Esophagus squamous epithelium (tissue), 5 donors: ENCODE data around the gene CCDC180. TPM values are rescaled to one million over a fixed set of nuclear protein-coding genes. Genes with fewer than 3 reads are reported as not detected.

Source experiments
- DNase-seq: peaks from one replicate; lab custom pipeline; 2025; lab: John Stamatoyannopoulos, UW
- H3K27ac ChIP-seq, 4 donors: fragments of 200-600 bp; sonication (generic); one replicate each; pipeline ENCODE4 v1.5.1; 2016 to 2019; ENCODE audit warnings: mild to moderate bottlenecking in 1 of 4
- H3K27me3 ChIP-seq, 4 donors: fragments of 200-600 bp; sonication (generic); 1 replicate in 3 of 4; 2 replicates in 1 of 4; pipeline versions ENCODE4 v1.5.1 to v1.6.0; 2017 to 2021; ENCODE audit warnings: antibody characterized with exemption in 1 of 4
- H3K36me3 ChIP-seq, 3 donors: fragments of 200-600 bp; sonication (generic); one replicate each; pipeline ENCODE4 v1.5.1; 2016 to 2019
- H3K4me1 ChIP-seq, 3 donors: fragments of 200-600 bp; sonication (generic); one replicate each; pipeline ENCODE4 v1.5.1; 2017 to 2019
- H3K4me3 ChIP-seq, 4 donors: fragments of 200-600 bp; sonication (generic); 1 replicate in 3 of 4; 2 replicates in 1 of 4; pipeline ENCODE4 v1.5.1; 2016 to 2019; ENCODE audit warnings: mild to moderate bottlenecking in 2 of 4, moderate library complexity in 1 of 4
- H3K9me3 ChIP-seq, 3 donors: fragments of 200-600 bp; sonication (generic); one replicate each; pipeline ENCODE4 v1.5.1; 2016 to 2019
- CTCF ChIP-seq, 6 experiments: fragments of 450-650 bp in 4 of 6; fragments of 200-600 bp in 2 of 6; sonication (generic) in 2 of 6; IDR thresholded peaks; one replicate each; pipeline ENCODE4 v1.5.1; 2016 to 2019; ENCODE audit warnings: antibody characterized with exemption in 6 of 6, mild to moderate bottlenecking in 4 of 6, moderate library complexity in 4 of 6
- POLR2A ChIP-seq, 4 donors: fragments of 450-650 bp; IDR thresholded peaks; one replicate each; pipeline ENCODE4 v1.6.1; 2017; ENCODE audit warnings: antibody characterized with exemption in 4 of 4, mild to moderate bottlenecking in 4 of 4, moderate library complexity in 3 of 4
- WGBS, 2 donors: methylation state at CpG; one replicate each; pipeline ENCODE4 v1.1.5; 2018; 5-methylcytosine and 5-hydroxymethylcytosine counted together
- intact Hi-C: fragments of 100-400 bp; cut with DNase I; formaldehyde crosslinking; loops from one replicate; pipeline ENCODE4 v1.15.0; 2022
- total RNA-seq, 4 donors: library from RNA; depleted of rRNA; stranded (reverse); fragments of >200 nt; gene quantifications; one replicate each; pipeline ENCODE4 v1.1.0, GENCODE V29; 2016
- donor health status: DM: yes; HTN: yes; CAD: no.

The CCDC180 gene
- total RNA-seq, 4 donors from 2014 or later = 0.88 to 4.8 (median 2.7) TPM; not detected in 1

GRCh38 chr9:97293207-97293721 is 14.2 kb upstream of the CCDC180 start:
- no peak for DNase-seq
- Histone ChIP-seq H3K4me3 (no peak overlapping the region), H3K4me1 (peaks cover 0 to 12% (median 5%) of the 10 kb centered on the region in 3 donors), H3K9me3 (peaks cover 0 to 14% (median 4%) of the 10 kb centered on the region in 3 donors), H3K27me3 (no peaks in the 10 kb centered on the region), H3K27ac (peak overlapping the region in 1 of 4 donors; percentile 43), H3K36me3 (peaks cover 0 to 69% (median 0%) of the 10 kb centered on the region in 3 donors)
- intact Hi-C loops = no loop called here
- no peak for TF ChIP-seq CTCF (IDR thresholded peaks at IDR 0.05)
- no peak for TF ChIP-seq POLR2A (IDR thresholded peaks at IDR 0.05)
- WGBS, 2 donors = 49 to 58% methylated on average over 5 to 6 of the region's 6 CpGs

GRCh38 chr9:97293818-97294217 is 13.6 kb upstream of the CCDC180 start:
- peak overlapping the region in 1 of 4 donors; percentile 43 for H3K27ac ChIP-seq
- DNase-seq = no peak
- no peak overlapping the region for H3K4me3 ChIP-seq
- intact Hi-C loops = no loop called here
- H3K9me3 ChIP-seq = peaks cover 0 to 15% (median 4%) of the 10 kb centered on the region in 3 donors
- H3K36me3 ChIP-seq = peaks cover 0 to 63% (median 0%) of the 10 kb centered on the region in 3 donors
- no peaks in the 10 kb centered on the region for H3K27me3 ChIP-seq
- TF ChIP-seq CTCF (IDR thresholded peaks at IDR 0.05) (no peak), POLR2A (IDR thresholded peaks at IDR 0.05) (no peak)
- WGBS, 2 donors = 85 to 100% methylated on average over 1 to 2 of the region's 6 CpGs
- H3K4me1 ChIP-seq = peaks cover 0 to 12% (median 5%) of the 10 kb centered on the region in 3 donors

- no peak overlapping the region for H3K4me3 ChIP-seq
- no peak for DNase-seq
- no peak overlapping the region for H3K27ac ChIP-seq
- no peak for TF ChIP-seq CTCF (IDR thresholded peaks at IDR 0.05)
- no peak for TF ChIP-seq POLR2A (IDR thresholded peaks at IDR 0.05)
- intact Hi-C loops = no loop called here
- WGBS, 2 donors = 72 to 75% methylated on average over 2 of the region's 2 CpGs
- H3K36me3 ChIP-seq = peaks cover 0 to 24% (median 0%) of the 10 kb centered on the region in 3 donors
- H3K9me3 ChIP-seq = peaks cover 0 to 15% (median 4%) of the 10 kb centered on the region in 3 donors
- H3K4me1 ChIP-seq = peaks cover 0 to 12% (median 5%) of the 10 kb centered on the region in 3 donors
- H3K27me3 ChIP-seq = no peaks in the 10 kb centered on the region
These were observed 9.6 kb upstream of the CCDC180 start for GRCh38 chr9:97297889-97298288.

- intact Hi-C loops = no loop called here
- DNase-seq = no peak
- peaks cover 0 to 15% (median 4%) of the 10 kb centered on the region in 3 donors for H3K9me3 ChIP-seq
- no peaks in the 10 kb centered on the region for H3K4me1 ChIP-seq
- TF ChIP-seq CTCF (IDR thresholded peaks at IDR 0.05) = no peak
- no peak for TF ChIP-seq POLR2A (IDR thresholded peaks at IDR 0.05)
- 54 to 75% methylated on average over 2 of the region's 2 CpGs for WGBS, 2 donors
- peaks cover 0 to 6% (median 0%) of the 10 kb centered on the region in 3 donors for H3K36me3 ChIP-seq
- H3K27me3 ChIP-seq = no peaks in the 10 kb centered on the region
- no peak overlapping the region for H3K4me3 ChIP-seq
- H3K27ac ChIP-seq = no peak overlapping the region
These were observed 7.5 kb upstream of the CCDC180 start for GRCh38 chr9:97299809-97300414.

- Histone ChIP-seq H3K36me3 (peaks cover 0 to 1% (median 0%) of the 10 kb centered on the region in 3 donors), H3K27ac (no peak overlapping the region), H3K27me3 (no peaks in the 10 kb centered on the region), H3K4me3 (no peak overlapping the region), H3K4me1 (no peaks in the 10 kb centered on the region), H3K9me3 (peaks cover 0 to 15% (median 4%) of the 10 kb centered on the region in 3 donors)
- TF ChIP-seq CTCF (IDR thresholded peaks at IDR 0.05) = no peak
- TF ChIP-seq POLR2A (IDR thresholded peaks at IDR 0.05) = no peak
- intact Hi-C loops = no loop called here
- no peak for DNase-seq
- WGBS, 2 donors = 100% methylated on average over 1 of the region's 1 CpG
These were observed 6.9 kb upstream of the CCDC180 start for GRCh38 chr9:97300586-97300985.
